Activated gamma-delta T cell (primary cell): ENCODE results near the gene SMAD7.

ENCODE experiments used
- DNase-seq: peaks from one replicate; lab custom pipeline; 2025; lab: John Stamatoyannopoulos, UW

Gene SMAD7

GRCh38 chr18:48929941-48930713 lies 20.6 kb downstream of the SMAD7 start:
- no peak for DNase-seq

GRCh38 chr18:48929212-48929612 lies 21.6 kb downstream of the SMAD7 start:
- DNase-seq = no peak

GRCh38 chr18:48928787-48929186 lies 22.0 kb downstream of the SMAD7 start:
- peak; percentile 50 for DNase-seq

GRCh38 chr18:48927286-48928080 lies 23.3 kb downstream of the SMAD7 start:
- DNase-seq = no peak

GRCh38 chr18:48926420-48926857 lies 24.3 kb downstream of the SMAD7 start:
- no peak for DNase-seq

GRCh38 chr18:48925491-48925780 lies 25.3 kb downstream of the SMAD7 start:
- DNase-seq = no peak

GRCh38 chr18:48924630-48925490 lies 25.9 kb downstream of the SMAD7 start:
- DNase-seq = no peak

- no peak for DNase-seq
Observed at GRCh38 chr18:48923746-48924629, 26.8 kb downstream of the SMAD7 start.

- no peak for DNase-seq
Observed at GRCh38 chr18:48922801-48923730, 27.7 kb downstream of the SMAD7 start.

GRCh38 chr18:48922226-48922800 lies 28.5 kb downstream of the SMAD7 start:
- no peak for DNase-seq

- DNase-seq = no peak
Observed at GRCh38 chr18:48921305-48922225, 29.2 kb downstream of the SMAD7 start.

- no peak for DNase-seq
Observed at GRCh38 chr18:48920408-48921038, 30.2 kb downstream of the SMAD7 start.

GRCh38 chr18:48919547-48919946 lies 31.2 kb downstream of the SMAD7 start:
- DNase-seq = no peak

- no peak for DNase-seq
Observed at GRCh38 chr18:48918660-48919456, 31.9 kb downstream of the SMAD7 start.

- DNase-seq = no peak
Observed at GRCh38 chr18:48917579-48918517, 32.9 kb downstream of the SMAD7 start.
